ENCODE results near the gene GPATCH11.

- no peak for TF ChIP-seq CTCF (IDR thresholded peaks at IDR 0.05; ENCODE audit: low read depth, low read length, missing input control)
- TF ChIP-seq ATF3 (IDR thresholded peaks at IDR 0.05) = no peak
- TF ChIP-seq TAF1 (conservative IDR thresholded peaks at IDR 0.05) = no peak
- no peak for TF ChIP-seq HNF4G (IDR thresholded peaks at IDR 0.05)
- TF ChIP-seq REST (IDR thresholded peaks at IDR 0.05) = no peak
- no peak for TF ChIP-seq RAD21 (IDR thresholded peaks at IDR 0.05)
- TF ChIP-seq, protein P1, sequence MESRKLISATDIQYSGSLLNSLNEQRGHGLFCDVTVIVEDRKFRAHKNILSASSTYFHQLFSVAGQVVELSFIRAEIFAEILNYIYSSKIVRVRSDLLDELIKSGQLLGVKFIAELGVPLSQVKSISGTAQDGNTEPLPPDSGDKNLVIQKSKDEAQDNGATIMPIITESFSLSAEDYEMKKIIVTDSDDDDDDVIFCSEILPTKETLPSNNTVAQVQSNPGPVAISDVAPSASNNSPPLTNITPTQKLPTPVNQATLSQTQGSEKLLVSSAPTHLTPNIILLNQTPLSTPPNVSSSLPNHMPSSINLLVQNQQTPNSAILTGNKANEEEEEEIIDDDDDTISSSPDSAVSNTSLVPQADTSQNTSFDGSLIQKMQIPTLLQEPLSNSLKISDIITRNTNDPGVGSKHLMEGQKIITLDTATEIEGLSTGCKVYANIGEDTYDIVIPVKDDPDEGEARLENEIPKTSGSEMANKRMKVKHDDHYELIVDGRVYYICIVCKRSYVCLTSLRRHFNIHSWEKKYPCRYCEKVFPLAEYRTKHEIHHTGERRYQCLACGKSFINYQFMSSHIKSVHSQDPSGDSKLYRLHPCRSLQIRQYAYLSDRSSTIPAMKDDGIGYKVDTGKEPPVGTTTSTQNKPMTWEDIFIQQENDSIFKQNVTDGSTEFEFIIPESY (IDR thresholded peaks at IDR 0.05) = no peak
Observed at GRCh38 chr2:37080689-37081088, 3.6 kb upstream of the GPATCH11 start.
